H4 (cell line): ENCODE data around the gene ZNF275. TPM values are rescaled to one million over a fixed set of nuclear protein-coding genes. Genes with fewer than 3 reads are reported as not detected.
"Not testable (repeated sequence)": the region's sequence is repeated elsewhere in the genome, so short reads cannot be mapped to it uniquely, and the experiment has no call there.

ENCODE experiments used
- DNase-seq: peaks from one replicate; pipeline ENCODE4 v3.0.0-alpha.2; 2015; ENCODE audit warnings: low spot score
- total RNA-seq: library from RNA; depleted of rRNA; stranded (reverse); fragments of >200 nt; shearing (Covaris generic); gene quantifications from 2 replicates; pipeline ENCODE4 v1.2.3, GENCODE V29; 2014

The ZNF275 gene
- total RNA-seq, 1 experiment from 2014 or later = 6.0 TPM

- DNase-seq = no peak
Observed at GRCh38 chrX:153361781-153362397, 27.9 kb downstream of the ZNF275 start.

- no peak for DNase-seq
Observed at GRCh38 chrX:153365670-153366069, 31.7 kb downstream of the ZNF275 start.

GRCh38 chrX:153366119-153366518 lies 32.2 kb downstream of the ZNF275 start:
- no peak for DNase-seq

- DNase-seq = no peak
Observed at GRCh38 chrX:153366878-153367538, 33.1 kb downstream of the ZNF275 start.

- peak; percentile 20 for DNase-seq
Observed at GRCh38 chrX:153370293-153371055, 36.5 kb downstream of the ZNF275 start.

- DNase-seq = peak; percentile 91
Observed at GRCh38 chrX:153371256-153371655, 37.3 kb downstream of the ZNF275 start.

- no peak for DNase-seq
Observed at GRCh38 chrX:153372949-153373348, 39.0 kb downstream of the ZNF275 start.

GRCh38 chrX:153374426-153374825 lies 40.5 kb downstream of the ZNF275 start:
- DNase-seq = no peak

GRCh38 chrX:153375571-153375970 lies 41.6 kb downstream of the ZNF275 start:
- DNase-seq = no peak

- no peak for DNase-seq
Observed at GRCh38 chrX:153377727-153378126, 43.8 kb downstream of the ZNF275 start.

- no peak for DNase-seq
Observed at GRCh38 chrX:153378607-153379006, 44.7 kb downstream of the ZNF275 start.

- no peak for DNase-seq
Observed at GRCh38 chrX:153379508-153379907, 45.6 kb downstream of the ZNF275 start.

- no peak for DNase-seq
Observed at GRCh38 chrX:153379971-153380581, 46.1 kb downstream of the ZNF275 start.

GRCh38 chrX:153380691-153381090 lies 46.7 kb downstream of the ZNF275 start:
- no peak for DNase-seq

- DNase-seq = peak; percentile 70
Observed at GRCh38 chrX:153381684-153382532, 48.0 kb downstream of the ZNF275 start.

- no peak for DNase-seq
Observed at GRCh38 chrX:153382563-153383482, 48.9 kb downstream of the ZNF275 start.

GRCh38 chrX:153384390-153384789 lies 50.4 kb downstream of the ZNF275 start:
- no peak for DNase-seq

GRCh38 chrX:153384973-153385372 lies 51.0 kb downstream of the ZNF275 start:
- not testable (repeated sequence) for DNase-seq

GRCh38 chrX:153386097-153386496 lies 52.1 kb downstream of the ZNF275 start:
- no peak for DNase-seq

GRCh38 chrX:153387345-153387744 lies 53.4 kb downstream of the ZNF275 start:
- no peak for DNase-seq
